Breast epithelium (tissue), 4 donors: Measurements from ENCODE around the gene KCNK10. TPM values are rescaled to one million over a fixed set of nuclear protein-coding genes. Genes with fewer than 3 reads are reported as not detected.
"Not testable (repeated sequence)": the region's sequence is repeated elsewhere in the genome, so short reads cannot be mapped to it uniquely, and the experiment has no call there.

ENCODE experiments used
- DNase-seq, 2 donors: peaks; one replicate each; pipeline ENCODE4 v3.0.0-alpha.2; 2019; ENCODE audit warnings: low spot score in 2 of 2
- H3K27ac ChIP-seq, 2 donors: fragments of 200-600 bp; sonication (generic) in 1 of 2; one replicate each; pipeline ENCODE4 v1.5.1; 2016 to 2019; ENCODE audit warnings: mild to moderate bottlenecking in 1 of 2
- H3K27me3 ChIP-seq, 2 donors: fragments of 200-600 bp; sonication (generic) in 1 of 2; one replicate each; pipeline versions ENCODE4 v1.5.1 to v1.6.0; 2017 to 2019; ENCODE audit warnings: control low read depth in 1 of 2, mild to moderate bottlenecking in 1 of 2
- H3K36me3 ChIP-seq: fragments of 200-600 bp; one replicate; pipeline ENCODE4 v1.5.1; 2019
- H3K4me1 ChIP-seq, 2 donors: fragments of 200-600 bp; sonication (generic); one replicate each; pipeline ENCODE4 v1.5.1; 2016 to 2019; ENCODE audit warnings: control low read depth in 1 of 2
- H3K4me3 ChIP-seq, 3 donors: fragments of 200-600 bp; sonication (generic); 1 replicate in 2 of 3; 2 replicates in 1 of 3; pipeline ENCODE4 v1.5.1; 2016 to 2019; ENCODE audit warnings: mild to moderate bottlenecking in 3 of 3, moderate library complexity in 2 of 3
- H3K9me3 ChIP-seq, 2 donors: fragments of 200-600 bp; sonication (generic) in 1 of 2; one replicate each; pipeline ENCODE4 v1.5.1; 2016 to 2019; ENCODE audit warnings: control low read depth in 1 of 2
- CTCF ChIP-seq, 3 donors: fragments of 450-650 bp; IDR thresholded peaks; one replicate each; pipeline ENCODE4 v1.5.1; 2016 to 2017; ENCODE audit warnings: antibody characterized with exemption in 3 of 3, mild to moderate bottlenecking in 3 of 3, moderate library complexity in 3 of 3
- POLR2A ChIP-seq: fragments of 450-650 bp; IDR thresholded peaks from one replicate; pipeline ENCODE4 v1.6.1; 2016; ENCODE audit warnings: antibody characterized with exemption, mild to moderate bottlenecking, moderate library complexity
- POLR2AphosphoS5 ChIP-seq, 3 donors: sonication (generic); formaldehyde crosslinking; IDR thresholded peaks; one replicate each; pipeline ENCODE4 v1.6.1; 2017; ENCODE audit warnings: antibody characterized with exemption in 3 of 3
- intact Hi-C: fragments of 100-400 bp; cut with DNase I; formaldehyde crosslinking; loops from one replicate; pipeline ENCODE4 v1.15.1; 2023; ENCODE audit warnings: low total_unique reads
- total RNA-seq, 3 donors: library from RNA; depleted of rRNA; stranded (reverse); fragments of >200 nt; gene quantifications; one replicate each; pipeline ENCODE4 v1.1.0, GENCODE V29; 2016

Gene KCNK10
- total RNA-seq, 3 donors from 2014 or later = 0.33 TPM; not detected in 2

- Histone ChIP-seq H3K9me3 (no peaks in the 10 kb centered on the region), H3K36me3 (no peaks in the 10 kb centered on the region), H3K27me3 (no peaks in the 10 kb centered on the region), H3K27ac (no peak overlapping the region), H3K4me1 (no peaks in the 10 kb centered on the region), H3K4me3 (no peak overlapping the region)
- intact Hi-C loops = no loop called here
- no peak for TF ChIP-seq POLR2AphosphoS5 (IDR thresholded peaks at IDR 0.05)
- no peak for TF ChIP-seq CTCF (IDR thresholded peaks at IDR 0.05)
- no peak for TF ChIP-seq POLR2A
- DNase-seq = no peak
Observed at GRCh38 chr14:88271205-88271604, 51.9 kb downstream of the KCNK10 start.

- Histone ChIP-seq H3K4me1 (no peaks in the 10 kb centered on the region), H3K4me3 (no peak overlapping the region), H3K27ac (no peak overlapping the region), H3K27me3 (no peaks in the 10 kb centered on the region), H3K9me3 (no peaks in the 10 kb centered on the region), H3K36me3 (no peaks in the 10 kb centered on the region)
- DNase-seq = no peak
- intact Hi-C loops = no loop called here
- TF ChIP-seq CTCF (IDR thresholded peaks at IDR 0.05) (no peak), POLR2AphosphoS5 (IDR thresholded peaks at IDR 0.05) (no peak), POLR2A (no peak)
Observed at GRCh38 chr14:88270776-88271175, 52.3 kb downstream of the KCNK10 start.

- no peaks in the 10 kb centered on the region for H3K27me3 ChIP-seq
- no peak overlapping the region for H3K4me3 ChIP-seq
- no peaks in the 10 kb centered on the region for H3K4me1 ChIP-seq
- H3K27ac ChIP-seq = no peak overlapping the region
- no peaks in the 10 kb centered on the region for H3K36me3 ChIP-seq
- H3K9me3 ChIP-seq = no peaks in the 10 kb centered on the region
- intact Hi-C loops = no loop called here
- TF ChIP-seq POLR2AphosphoS5 (IDR thresholded peaks at IDR 0.05) (no peak), CTCF (IDR thresholded peaks at IDR 0.05) (no peak), POLR2A (no peak)
- no peak for DNase-seq
Observed at GRCh38 chr14:88269806-88270420, 53.2 kb downstream of the KCNK10 start.

- no peak for DNase-seq
- no peaks in the 10 kb centered on the region for H3K36me3 ChIP-seq
- H3K9me3 ChIP-seq = no peaks in the 10 kb centered on the region
- H3K27me3 ChIP-seq = no peaks in the 10 kb centered on the region
- H3K4me1 ChIP-seq = no peaks in the 10 kb centered on the region
- TF ChIP-seq CTCF (IDR thresholded peaks at IDR 0.05) (no peak), POLR2AphosphoS5 (IDR thresholded peaks at IDR 0.05) (no peak), POLR2A (no peak)
- intact Hi-C loops = no loop called here
- H3K27ac ChIP-seq = no peak overlapping the region
- no peak overlapping the region for H3K4me3 ChIP-seq
Observed at GRCh38 chr14:88266474-88266873, 56.6 kb downstream of the KCNK10 start.

- TF ChIP-seq POLR2AphosphoS5 (IDR thresholded peaks at IDR 0.05) (no peak), POLR2A (no peak), CTCF (IDR thresholded peaks at IDR 0.05) (no peak)
- no peak for DNase-seq
- Histone ChIP-seq H3K27me3 (no peaks in the 10 kb centered on the region), H3K27ac (no peak overlapping the region), H3K4me1 (no peaks in the 10 kb centered on the region), H3K4me3 (no peak overlapping the region), H3K36me3 (no peaks in the 10 kb centered on the region), H3K9me3 (no peaks in the 10 kb centered on the region)
- intact Hi-C loops = no loop called here
Observed at GRCh38 chr14:88264116-88264515, 59.0 kb downstream of the KCNK10 start.

- DNase-seq, H3K4me1 ChIP-seq: not testable (repeated sequence)
Observed at GRCh38 chr14:88261302-88261701, 61.8 kb downstream of the KCNK10 start.

More at GRCh38 chr14:88261302-88261701, 61.8 kb downstream of the KCNK10 start:
- H3K27ac ChIP-seq, H3K36me3 ChIP-seq, H3K4me3 ChIP-seq, H3K27me3 ChIP-seq, intact Hi-C loops, H3K9me3 ChIP-seq: not testable (repeated sequence)
